PC-3 (cell line): ENCODE results near the gene CHRNA9. TPM values are rescaled to one million over a fixed set of nuclear protein-coding genes. Genes with fewer than 3 reads are reported as not detected.
A peak's percentile ranks its signal among the peaks of the same experiment; 100 is the strongest.

Experiments used
- ATAC-seq: fragments of 200-7000 bp; cut with Tn5 transposase; 2 replicates; pipeline ENCODE4 v1.9.1; 2020; ENCODE audit warnings: mild to moderate bottlenecking, moderate library complexity
- BruUV-seq: library from RNA; stranded (reverse); fragments of 400-500 nt; replicated peaks from 2 replicates; lab custom pipeline; 2021; lab: Mats Ljungman, UMichigan
- CTCF ChIA-PET: fragments of 300-600 bp; sonication (Branson Sonifier 250); formaldehyde crosslinking; loops from one replicate; lab custom pipeline; 2022; ENCODE audit warnings: antibody characterized with exemption; lab: Charles Lee
- POLR2A ChIA-PET: fragments of 300-600 bp; sonication (Branson Sonifier 250); formaldehyde crosslinking; loops from one replicate; lab custom pipeline; 2022; ENCODE audit warnings: antibody characterized with exemption; ENCODE audit not compliant: unreplicated experiment; lab: Charles Lee
- DNase-seq: peaks from one replicate; pipeline ENCODE4 v3.0.0-alpha.2; 2015
- H2AFZ ChIP-seq: fragments of 300-600 bp; sonication (generic); 2 replicates; pipeline ENCODE4 v1.6.0; 2016; ENCODE audit warnings: antibody characterized with exemption, low read length
- H3F3A ChIP-seq: fragments of 300-600 bp; sonication (generic); one replicate; pipeline ENCODE4 v1.6.0; 2017; ENCODE audit warnings: antibody characterized with exemption, low read length, control low read depth, mild to moderate bottlenecking; ENCODE audit not compliant: unreplicated experiment
- H3K27ac ChIP-seq: fragments of 300-600 bp; sonication (generic); 2 replicates; pipeline ENCODE4 v1.5.1; 2016; ENCODE audit warnings: mild to moderate bottlenecking, low read length
- H3K27me3 ChIP-seq: fragments of 300-600 bp; sonication (generic); 2 replicates; pipeline ENCODE4 v1.6.1; 2016; ENCODE audit warnings: low read length, mixed read lengths
- H3K36me3 ChIP-seq: fragments of 300-600 bp; sonication (generic); 2 replicates; pipeline ENCODE4 v1.6.1; 2016; ENCODE audit warnings: low read depth, mixed run types, low read length, mixed read lengths
- H3K4me1 ChIP-seq: fragments of 300-600 bp; sonication (generic); 2 replicates; pipeline ENCODE4 v1.5.1; 2016; ENCODE audit warnings: low read length; ENCODE audit not compliant: insufficient read depth
- H3K4me2 ChIP-seq: fragments of 300-600 bp; sonication (generic); 2 replicates; pipeline ENCODE4 v1.6.0; 2016; ENCODE audit warnings: low read length
- H3K4me3 ChIP-seq: fragments of 300-600 bp; sonication (generic); 2 replicates; pipeline ENCODE4 v1.5.1; 2016; ENCODE audit warnings: mild to moderate bottlenecking, low read length, mixed read lengths
- H3K79me2 ChIP-seq: fragments of 300-600 bp; sonication (generic); 2 replicates; pipeline ENCODE4 v1.6.1; 2017; ENCODE audit warnings: low read length, mixed read lengths
- H3K9ac ChIP-seq: fragments of 300-600 bp; sonication (generic); 2 replicates; pipeline ENCODE4 v1.6.0; 2016; ENCODE audit warnings: mild to moderate bottlenecking, low read length
- H3K9me2 ChIP-seq: fragments of 300-600 bp; sonication (generic); replicated peaks from 2 replicates; pipeline ENCODE4 v1.6.1; 2016; ENCODE audit warnings: mixed run types, low read length, mixed read lengths
- H3K9me3 ChIP-seq: fragments of 300-600 bp; sonication (generic); 2 replicates; pipeline ENCODE4 v1.6.1; 2016; ENCODE audit warnings: low read length, mixed read lengths
- H4K20me1 ChIP-seq: fragments of 300-600 bp; sonication (generic); 2 replicates; pipeline ENCODE4 v1.6.1; 2016; ENCODE audit warnings: low read length, mixed read lengths
- EZH2 ChIP-seq: fragments of 300-600 bp; sonication (generic); IDR thresholded peaks from one replicate; pipeline ENCODE4 v1.6.1; 2017; ENCODE audit warnings: antibody characterized with exemption, mild to moderate bottlenecking, low read length; ENCODE audit not compliant: unreplicated experiment
- EZH2phosphoT487 ChIP-seq: fragments of 300-600 bp; sonication (generic); IDR thresholded peaks from 2 replicates; pipeline ENCODE4 v1.6.1; 2018; ENCODE audit warnings: mild to moderate bottlenecking, antibody characterized with exemption, low read length, borderline replicate concordance
- intact Hi-C: fragments of 100-400 bp; cut with micrococcal nuclease; formaldehyde crosslinking; loops from 2 replicates; pipeline ENCODE4 v1.9.0; 2023
- total RNA-seq: library from RNA; depleted of rRNA; stranded (reverse); fragments of >200 nt; gene quantifications from 2 replicates; pipeline ENCODE4 v1.2.3, GENCODE V29; 2014
- TF ChIP-seq, protein P1 (sequence below): fragments of 300-600 bp; sonication (generic); conservative IDR thresholded peaks from 2 replicates; pipeline ENCODE4 v1.5.1; 2017; ENCODE audit warnings: antibody characterized with exemption, low read depth, mild to moderate bottlenecking, low read length

CHRNA9 gene
- total RNA-seq, 1 experiment from 2014 or later, result not detected

DNA sequence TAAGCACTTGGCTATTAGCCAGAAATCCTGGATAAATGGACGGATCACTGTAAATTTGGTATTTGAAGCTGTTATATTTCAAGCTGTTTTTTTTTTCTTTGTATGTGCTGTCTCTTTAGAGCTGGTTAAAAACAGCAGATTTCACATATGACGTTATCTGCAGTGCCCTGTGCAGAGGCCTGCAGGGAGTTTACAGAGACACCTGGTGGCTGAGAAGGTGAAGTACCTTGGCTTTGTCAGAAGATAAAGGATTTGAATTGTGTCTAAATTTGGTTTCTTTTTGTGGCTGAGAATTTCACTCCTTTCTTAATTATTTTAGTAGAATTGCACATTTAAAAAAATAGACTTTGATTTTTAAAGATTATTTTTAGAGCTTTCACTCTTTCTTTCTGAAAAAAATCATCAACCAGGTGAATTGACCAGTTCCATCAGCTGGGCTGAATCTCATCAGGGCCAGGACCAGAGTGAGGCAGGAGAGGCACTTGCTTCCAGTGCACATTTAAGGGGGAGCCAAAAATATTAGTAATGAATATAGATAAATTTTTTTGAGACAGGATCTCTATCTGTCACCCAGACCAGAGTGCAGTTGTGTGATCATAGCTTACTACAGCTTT lies 9.6 kb upstream of the CHRNA9 start:
- POLR2A ChIA-PET, result interaction anchor here (0.6 kb wide), 1 partner anchor 9 kb away, joined by 4 read pairs; no protein-coding TSS in a partner anchor
- CTCF ChIA-PET, result interaction anchor here (0.6 to 0.9 kb wide), 5 partner anchors 9 to 165 kb away, joined by 3 to 4 read pairs (median 3); no protein-coding TSS in a partner anchor
- no peak overlapping the region for H3K27ac ChIP-seq
- H3K79me2 ChIP-seq, result no peaks in the 10 kb centered on the region
- no peaks in the 10 kb centered on the region for H3K9me3 ChIP-seq
- TF ChIP-seq EZH2 (no peak), EZH2phosphoT487 (no peak)
- TF ChIP-seq, protein P1, sequence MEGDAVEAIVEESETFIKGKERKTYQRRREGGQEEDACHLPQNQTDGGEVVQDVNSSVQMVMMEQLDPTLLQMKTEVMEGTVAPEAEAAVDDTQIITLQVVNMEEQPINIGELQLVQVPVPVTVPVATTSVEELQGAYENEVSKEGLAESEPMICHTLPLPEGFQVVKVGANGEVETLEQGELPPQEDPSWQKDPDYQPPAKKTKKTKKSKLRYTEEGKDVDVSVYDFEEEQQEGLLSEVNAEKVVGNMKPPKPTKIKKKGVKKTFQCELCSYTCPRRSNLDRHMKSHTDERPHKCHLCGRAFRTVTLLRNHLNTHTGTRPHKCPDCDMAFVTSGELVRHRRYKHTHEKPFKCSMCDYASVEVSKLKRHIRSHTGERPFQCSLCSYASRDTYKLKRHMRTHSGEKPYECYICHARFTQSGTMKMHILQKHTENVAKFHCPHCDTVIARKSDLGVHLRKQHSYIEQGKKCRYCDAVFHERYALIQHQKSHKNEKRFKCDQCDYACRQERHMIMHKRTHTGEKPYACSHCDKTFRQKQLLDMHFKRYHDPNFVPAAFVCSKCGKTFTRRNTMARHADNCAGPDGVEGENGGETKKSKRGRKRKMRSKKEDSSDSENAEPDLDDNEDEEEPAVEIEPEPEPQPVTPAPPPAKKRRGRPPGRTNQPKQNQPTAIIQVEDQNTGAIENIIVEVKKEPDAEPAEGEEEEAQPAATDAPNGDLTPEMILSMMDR, result peak; percentile 84
- DNase-seq (peak; percentile 72), ATAC-seq (peak; percentile 84)
- intact Hi-C loops, result loop anchor here (2.0 kb wide), 1 partner anchor 393 kb away; no protein-coding TSS in a partner anchor
- H3K9me2 ChIP-seq, result no peaks in the 10 kb centered on the region
- no peak overlapping the region for H3K9ac ChIP-seq
- H3K36me3 ChIP-seq, result no peaks in the 10 kb centered on the region
- H3K4me1 ChIP-seq, result peaks cover 12% of the 10 kb centered on the region
- no peak overlapping the region for H3K4me2 ChIP-seq
- no TSS peak for BruUV-seq
- H2AFZ ChIP-seq, result no peak overlapping the region
- no peak overlapping the region for H3K4me3 ChIP-seq
- no peaks in the 10 kb centered on the region for H3F3A ChIP-seq
- H3K27me3 ChIP-seq, result no peaks in the 10 kb centered on the region
- H4K20me1 ChIP-seq, result no peaks in the 10 kb centered on the region

DNA sequence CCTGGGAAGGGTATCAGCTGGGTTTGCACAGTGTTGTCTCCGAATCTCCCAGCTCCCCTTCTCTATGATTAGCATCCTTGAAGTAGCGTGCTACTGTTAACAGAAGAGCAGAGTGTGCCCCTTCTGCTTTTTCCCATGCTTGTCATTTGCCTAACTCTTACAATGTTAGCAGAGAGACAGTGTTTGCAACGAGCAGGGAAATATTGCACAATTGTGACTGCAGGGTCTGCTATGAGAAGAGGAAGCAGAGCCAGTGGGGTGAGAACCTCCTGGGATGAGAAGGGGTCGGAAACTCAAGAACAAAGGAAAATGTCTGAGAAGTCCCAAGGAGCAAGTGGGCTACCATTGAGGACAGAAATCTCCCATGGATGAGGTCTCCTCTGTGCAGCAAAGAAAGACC lies 7.8 kb upstream of the CHRNA9 start:
- ChIA-PET POLR2A (no interaction called here), CTCF (no interaction called here)
- Histone ChIP-seq H3K4me3 (no peak overlapping the region), H2AFZ (no peak overlapping the region), H3K4me1 (peaks cover 12% of the 10 kb centered on the region), H3K27ac (no peak overlapping the region), H3F3A (no peaks in the 10 kb centered on the region), H3K79me2 (no peaks in the 10 kb centered on the region), H3K36me3 (no peaks in the 10 kb centered on the region), H3K27me3 (no peaks in the 10 kb centered on the region), H3K9ac (no peak overlapping the region), H3K9me3 (no peaks in the 10 kb centered on the region), H4K20me1 (no peaks in the 10 kb centered on the region), H3K4me2 (no peak overlapping the region), H3K9me2 (no peaks in the 10 kb centered on the region)
- intact Hi-C loops, result no loop called here
- ATAC-seq (no peak), DNase-seq (no peak)
- TF ChIP-seq EZH2 (no peak), EZH2phosphoT487 (no peak)
- TF ChIP-seq, protein P1, result no peak
- BruUV-seq, result no TSS peak

DNA sequence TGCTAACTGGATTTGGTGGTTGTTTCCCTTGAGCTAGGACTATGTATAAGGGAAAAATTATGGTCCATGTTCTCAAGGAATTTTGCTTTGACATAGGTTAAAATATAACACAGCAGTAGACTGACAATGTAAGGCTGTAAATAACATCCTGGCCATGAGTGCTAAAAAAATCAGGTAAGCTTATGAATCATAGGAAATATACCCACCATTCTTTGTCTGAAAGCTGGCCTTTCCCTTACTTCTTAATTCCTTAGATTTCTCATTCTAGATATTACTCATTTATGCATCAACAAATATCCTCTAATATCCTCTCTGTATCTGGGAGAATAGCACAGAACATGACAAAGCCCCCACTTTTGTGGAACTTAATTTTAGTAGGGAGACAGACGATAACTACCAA lies 6.8 kb upstream of the CHRNA9 start:
- ChIA-PET POLR2A (no interaction called here), CTCF (interaction anchor here (0.6 kb wide), 2 partner anchors 347 to 391 kb away, joined by 3 to 4 read pairs; no protein-coding TSS in a partner anchor)
- ATAC-seq (peak; percentile 70), DNase-seq (peak; percentile 47)
- Histone ChIP-seq H2AFZ (no peak overlapping the region), H3F3A (no peaks in the 10 kb centered on the region), H3K36me3 (no peaks in the 10 kb centered on the region), H3K9ac (no peak overlapping the region), H3K9me2 (no peaks in the 10 kb centered on the region), H3K4me1 (peaks cover 12% of the 10 kb centered on the region), H3K27ac (no peak overlapping the region), H4K20me1 (no peaks in the 10 kb centered on the region), H3K4me3 (no peak overlapping the region), H3K9me3 (no peaks in the 10 kb centered on the region), H3K27me3 (no peaks in the 10 kb centered on the region), H3K79me2 (no peaks in the 10 kb centered on the region), H3K4me2 (peak overlapping the region; percentile 45; the same call in 1 of the 2 replicates)
- intact Hi-C loops, result no loop called here
- TF ChIP-seq EZH2phosphoT487 (no peak), EZH2 (no peak)
- TF ChIP-seq, protein P1, result no peak
- BruUV-seq, result no TSS peak
